ENCODE data around the gene TVP23A. TPM values are rescaled to one million over a fixed set of nuclear protein-coding genes. Genes with fewer than 3 reads are reported as not detected.

The TVP23A gene
- total RNA-seq, 2 donors from 2014 or later: 0.30 to 0.83 TPM

GRCh38 chr16:10851512-10851911 lies 32.9 kb upstream of the TVP23A start:
- no peaks in the 10 kb centered on the region for H3K9me3 ChIP-seq
- H3K27ac ChIP-seq: no peak overlapping the region
- no peaks in the 10 kb centered on the region for H3K36me3 ChIP-seq
- H3K27me3 ChIP-seq: no peaks in the 10 kb centered on the region
- DNase-seq (ENCODE audit: low spot score): no peak
- no peak overlapping the region for H3K4me3 ChIP-seq
- no peaks in the 10 kb centered on the region for H3K4me1 ChIP-seq
- TF ChIP-seq CTCF (IDR thresholded peaks at IDR 0.05): no peak

DNA sequence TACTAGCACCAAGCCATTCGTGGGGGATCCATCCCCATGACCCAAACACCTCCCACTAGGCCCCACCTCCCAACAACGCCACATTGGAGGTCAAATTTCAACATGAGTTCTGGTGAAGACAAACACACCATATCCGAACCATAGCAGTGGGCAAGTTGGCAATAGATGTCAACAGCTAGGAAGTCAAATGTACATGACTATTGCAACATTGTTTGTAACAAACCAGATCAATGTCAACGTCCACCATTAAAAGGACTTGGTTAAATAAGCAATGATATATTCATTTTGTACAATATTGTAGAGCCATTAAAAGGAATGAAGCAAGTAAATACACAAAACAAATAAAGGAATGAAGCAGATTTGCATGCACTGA lies 31.9 kb upstream of the TVP23A start:
- H3K9me3 ChIP-seq: no peaks in the 10 kb centered on the region
- no peak overlapping the region for H3K27ac ChIP-seq
- no peak for TF ChIP-seq CTCF (IDR thresholded peaks at IDR 0.05)
- H3K27me3 ChIP-seq: no peaks in the 10 kb centered on the region
- H3K4me1 ChIP-seq: no peaks in the 10 kb centered on the region
- no peak for DNase-seq (ENCODE audit: low spot score)
- H3K36me3 ChIP-seq: no peaks in the 10 kb centered on the region
- no peak overlapping the region for H3K4me3 ChIP-seq

DNA sequence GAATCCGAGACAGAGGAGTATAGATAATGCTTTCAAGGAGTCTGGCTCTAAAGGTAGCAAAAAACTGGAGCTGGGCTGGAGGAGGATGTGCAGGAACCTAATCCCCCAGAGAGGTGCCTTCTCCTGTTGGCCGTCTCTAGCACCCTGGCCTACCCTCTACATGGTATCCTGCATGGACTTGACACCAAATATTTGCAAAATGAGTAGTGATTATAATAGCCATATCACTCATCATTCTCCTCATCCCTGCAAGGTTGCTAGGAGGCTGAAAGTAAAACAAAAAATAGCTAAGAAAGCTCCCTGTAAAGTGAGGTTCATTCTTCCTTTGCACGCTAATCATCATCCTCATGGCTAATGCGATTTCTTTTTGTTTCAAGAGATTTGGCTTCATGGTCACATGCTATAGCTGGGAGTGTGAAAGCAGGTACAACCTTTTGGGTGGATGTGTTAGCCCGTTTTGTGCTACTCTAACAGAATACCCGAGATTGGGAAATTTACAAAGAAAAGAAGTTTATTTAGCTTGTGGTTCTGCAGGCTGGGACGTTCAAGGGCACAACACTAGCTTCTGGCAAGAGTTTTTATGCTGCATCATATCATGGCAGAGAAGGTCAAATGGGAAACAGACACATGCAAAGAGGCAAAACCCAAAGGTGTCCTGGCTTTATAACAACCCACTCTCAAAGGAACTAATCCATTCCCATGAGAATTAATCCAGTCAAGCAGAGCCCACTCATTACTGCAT lies 31.3 kb upstream of the TVP23A start:
- Histone ChIP-seq H3K4me1 (no peaks in the 10 kb centered on the region), H3K36me3 (no peaks in the 10 kb centered on the region), H3K9me3 (no peaks in the 10 kb centered on the region), H3K27me3 (no peaks in the 10 kb centered on the region), H3K4me3 (no peak overlapping the region), H3K27ac (no peak overlapping the region)
- DNase-seq (ENCODE audit: low spot score): no peak
- no peak for TF ChIP-seq CTCF (IDR thresholded peaks at IDR 0.05)

DNA sequence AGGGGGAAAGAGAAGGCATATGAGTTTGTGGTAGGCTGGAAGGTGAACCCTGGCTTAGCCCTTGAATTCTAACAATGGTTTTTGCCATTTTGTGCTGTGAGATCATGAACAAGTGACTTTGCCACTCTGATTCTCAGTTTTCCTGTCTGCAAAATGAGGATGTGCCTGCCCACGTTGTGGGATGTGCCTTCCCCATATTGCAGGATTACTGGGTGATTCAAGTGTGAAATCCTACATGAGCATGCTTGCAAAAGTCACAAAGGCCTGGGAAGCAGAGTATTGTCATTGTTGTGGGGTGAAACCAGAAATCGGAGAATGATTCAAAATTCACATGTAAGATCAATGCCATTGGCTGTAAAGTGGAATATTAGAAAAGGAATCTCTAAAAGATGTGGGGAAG lies 28.6 kb upstream of the TVP23A start:
- Histone ChIP-seq H3K4me3 (no peak overlapping the region), H3K27me3 (no peaks in the 10 kb centered on the region), H3K36me3 (no peaks in the 10 kb centered on the region), H3K9me3 (no peaks in the 10 kb centered on the region), H3K4me1 (no peaks in the 10 kb centered on the region), H3K27ac (peak overlapping the region in 1 of 2 donors; percentile 29)
- DNase-seq (ENCODE audit: low spot score): no peak
- TF ChIP-seq CTCF (IDR thresholded peaks at IDR 0.05): no peak

GRCh38 chr16:10846213-10846998 lies 27.8 kb upstream of the TVP23A start:
- no peaks in the 10 kb centered on the region for H3K27me3 ChIP-seq
- no peak overlapping the region for H3K4me3 ChIP-seq
- H3K4me1 ChIP-seq: no peaks in the 10 kb centered on the region
- no peaks in the 10 kb centered on the region for H3K36me3 ChIP-seq
- DNase-seq (ENCODE audit: low spot score): no peak
- no peaks in the 10 kb centered on the region for H3K9me3 ChIP-seq
- TF ChIP-seq CTCF (IDR thresholded peaks at IDR 0.05): no peak
- H3K27ac ChIP-seq: peak overlapping the region in 1 of 2 donors; percentile 29
